GM15510 (cell line): ENCODE results near the gene SHPK.

ENCODE experiments used
- POLR2A ChIP-seq: IDR thresholded peaks from 3 replicates; pipeline ENCODE4 v1.6.1; 2011; ENCODE audit warnings: borderline replicate concordance; ENCODE audit not compliant: insufficient read length; ENCODE audit errors: extremely low read depth

The SHPK gene

DNA sequence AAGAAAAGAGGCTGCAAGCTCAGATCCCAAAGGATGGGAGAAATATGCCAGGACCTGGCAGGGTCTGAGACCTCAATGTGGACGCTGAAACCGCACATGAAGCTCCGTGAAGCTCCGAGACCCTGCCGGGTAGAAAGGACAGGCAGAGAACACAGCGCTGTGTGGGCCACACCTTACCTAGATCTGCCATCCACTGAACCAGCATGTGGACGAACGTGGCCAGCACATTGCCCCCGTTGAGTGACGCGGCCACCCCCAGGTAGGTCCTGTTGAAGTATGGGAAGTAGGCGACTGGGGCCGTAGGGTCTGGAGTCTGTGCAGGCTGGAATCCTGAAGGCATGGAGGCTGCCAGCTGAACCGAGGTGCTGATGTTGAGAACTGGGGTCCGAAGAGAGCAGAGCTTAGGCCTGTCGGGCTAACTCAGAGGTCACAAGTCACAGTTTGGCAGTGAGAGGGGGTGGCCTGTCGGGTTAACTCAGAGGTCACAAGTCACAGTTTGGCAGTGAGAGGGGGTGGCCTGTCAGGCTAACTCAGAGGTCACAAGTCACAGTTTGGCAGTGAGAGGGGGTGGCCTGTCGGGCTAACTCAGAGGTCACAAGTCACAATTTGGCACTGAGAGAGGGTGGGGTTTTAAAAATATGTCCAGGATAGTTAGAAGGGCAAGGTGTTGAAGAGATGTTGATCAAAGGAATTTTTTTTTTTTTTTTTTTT, 20.7 kb downstream of the SHPK start:
- no peak for TF ChIP-seq POLR2A

DNA sequence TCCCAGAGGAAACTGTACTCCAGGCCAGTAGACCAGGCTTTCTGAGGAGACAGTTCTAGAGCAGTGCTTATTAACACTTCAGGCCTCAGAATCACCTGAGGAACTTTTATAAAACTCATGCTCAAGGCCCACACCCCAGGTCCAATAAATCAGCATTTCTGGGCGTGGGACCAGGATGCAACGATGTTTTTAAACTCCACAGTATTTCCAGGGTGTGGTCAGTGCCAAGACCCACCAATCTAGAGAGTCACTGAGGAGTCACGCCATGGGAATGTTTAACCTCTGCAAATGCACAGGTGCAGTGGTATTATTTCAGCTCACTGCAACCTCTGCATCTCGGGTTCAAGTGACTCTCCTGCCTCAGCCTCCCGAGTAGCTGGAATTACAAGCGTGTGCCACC, 22.9 kb downstream of the SHPK start:
- TF ChIP-seq POLR2A: no peak

DNA sequence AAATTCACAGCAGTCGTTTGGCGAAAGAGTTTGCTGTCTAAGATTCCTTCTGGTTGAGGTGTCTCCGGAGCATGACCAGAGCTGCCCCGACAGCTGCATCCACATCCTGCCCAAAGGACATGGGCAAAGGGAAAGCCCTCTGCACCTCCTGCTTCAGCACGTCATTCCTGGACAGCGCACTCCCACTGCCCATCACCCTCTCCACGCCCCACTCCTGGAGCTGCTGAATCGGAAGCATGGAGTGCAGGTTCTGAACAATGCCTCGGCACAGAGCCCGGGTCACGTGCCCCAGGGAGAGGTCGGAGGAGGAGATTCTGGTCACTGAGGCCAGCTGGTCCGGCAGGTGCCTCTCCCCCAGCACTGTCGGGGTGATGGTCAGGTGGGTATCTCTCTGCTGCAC, 25.5 kb downstream of the SHPK start:
- TF ChIP-seq POLR2A: no peak

DNA sequence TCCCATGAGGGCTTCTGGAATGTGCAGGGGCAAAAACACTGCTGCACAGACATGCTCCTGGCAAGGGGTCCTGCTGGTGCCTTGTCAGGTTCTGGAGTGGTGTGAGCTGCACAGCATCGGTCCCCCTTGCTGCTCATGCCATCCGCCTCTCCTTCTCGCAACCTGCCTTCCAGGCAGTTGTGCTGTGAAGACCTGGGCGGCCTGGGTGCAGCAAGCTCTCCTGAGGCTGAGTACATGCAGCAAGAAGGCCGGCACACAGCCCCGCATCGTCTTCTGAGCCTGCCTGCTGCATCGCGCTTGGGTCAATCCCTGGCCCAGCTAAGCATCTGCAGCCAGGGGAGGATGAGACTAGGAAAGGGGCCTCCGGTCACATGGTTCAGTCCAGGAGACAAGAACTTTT, 26.4 kb downstream of the SHPK start:
- no peak for TF ChIP-seq POLR2A

DNA sequence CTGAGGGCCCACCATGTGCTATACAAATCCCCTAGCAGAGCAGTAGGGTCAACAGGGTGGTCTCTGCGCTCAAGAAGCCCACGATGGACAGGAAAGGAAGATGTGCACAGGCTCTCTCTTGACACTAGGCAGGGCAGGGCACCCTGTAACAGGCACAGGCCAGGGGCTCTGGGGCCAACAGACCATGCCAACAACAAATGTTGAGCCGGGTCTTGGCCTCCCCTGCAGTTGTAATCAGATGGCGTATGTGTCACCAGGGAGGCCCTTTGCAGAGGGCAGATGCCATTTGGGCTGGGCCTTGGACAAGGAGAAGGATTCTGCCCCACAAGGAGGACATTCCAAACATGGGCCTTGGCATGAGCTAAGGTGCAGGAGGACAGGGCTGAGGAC, 32.2 kb downstream of the SHPK start:
- no peak for TF ChIP-seq POLR2A

DNA sequence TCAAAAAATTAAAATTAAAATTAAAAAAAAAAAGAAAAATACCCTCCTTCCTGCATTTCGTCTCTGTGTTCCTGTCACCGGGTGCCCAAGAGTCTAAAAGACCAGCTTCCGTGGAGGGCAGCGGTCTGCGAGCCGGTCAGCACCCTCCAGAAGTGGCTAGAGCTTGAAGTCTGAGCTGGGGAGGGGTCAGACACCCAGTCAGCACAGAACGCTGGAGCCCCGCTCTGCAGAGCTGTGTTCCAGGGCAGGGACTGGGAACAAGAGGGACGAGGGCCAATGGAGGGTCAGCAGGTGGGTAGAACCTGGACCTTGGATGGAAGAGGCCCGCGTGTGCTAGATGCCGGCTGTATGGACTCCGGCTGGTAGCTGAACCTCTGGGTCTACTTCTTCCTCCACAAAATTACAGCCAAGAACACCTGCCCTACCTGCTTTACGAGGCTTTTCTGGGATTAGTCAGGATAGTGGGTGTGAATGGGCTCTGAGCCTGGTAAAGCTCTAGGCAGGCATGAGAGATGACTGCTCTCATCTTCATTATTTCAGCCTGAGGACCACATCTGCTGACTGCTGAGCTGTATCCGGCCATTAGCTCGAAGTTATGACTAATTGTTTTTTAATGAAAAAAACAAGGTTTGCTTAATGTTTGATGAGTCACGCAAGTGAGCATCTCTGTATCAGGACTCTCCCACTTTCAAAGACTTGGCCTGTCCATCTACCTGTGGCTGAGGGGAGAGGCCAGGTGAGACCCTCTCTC, 32.8 kb downstream of the SHPK start:
- TF ChIP-seq POLR2A: no peak

DNA sequence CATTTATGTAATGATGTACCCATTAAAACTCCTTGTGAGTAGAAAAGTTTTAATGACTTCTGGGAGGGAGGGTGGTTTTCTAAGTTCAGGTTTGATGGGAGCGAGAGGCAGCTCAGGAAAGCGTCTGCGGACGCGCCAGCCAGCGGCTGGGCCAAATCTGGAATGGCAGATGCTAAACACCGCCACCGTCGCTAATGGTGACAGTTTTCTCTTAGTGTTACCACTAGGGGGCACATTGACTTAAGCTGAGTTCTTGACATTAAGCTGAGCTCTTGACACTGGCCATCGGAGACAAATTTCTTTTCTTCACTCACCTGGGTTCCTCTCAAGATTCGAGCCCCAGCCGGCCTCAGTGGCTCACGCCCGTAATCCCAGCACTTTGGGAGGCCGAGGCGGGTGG, 33.6 kb downstream of the SHPK start:
- TF ChIP-seq POLR2A: no peak

DNA sequence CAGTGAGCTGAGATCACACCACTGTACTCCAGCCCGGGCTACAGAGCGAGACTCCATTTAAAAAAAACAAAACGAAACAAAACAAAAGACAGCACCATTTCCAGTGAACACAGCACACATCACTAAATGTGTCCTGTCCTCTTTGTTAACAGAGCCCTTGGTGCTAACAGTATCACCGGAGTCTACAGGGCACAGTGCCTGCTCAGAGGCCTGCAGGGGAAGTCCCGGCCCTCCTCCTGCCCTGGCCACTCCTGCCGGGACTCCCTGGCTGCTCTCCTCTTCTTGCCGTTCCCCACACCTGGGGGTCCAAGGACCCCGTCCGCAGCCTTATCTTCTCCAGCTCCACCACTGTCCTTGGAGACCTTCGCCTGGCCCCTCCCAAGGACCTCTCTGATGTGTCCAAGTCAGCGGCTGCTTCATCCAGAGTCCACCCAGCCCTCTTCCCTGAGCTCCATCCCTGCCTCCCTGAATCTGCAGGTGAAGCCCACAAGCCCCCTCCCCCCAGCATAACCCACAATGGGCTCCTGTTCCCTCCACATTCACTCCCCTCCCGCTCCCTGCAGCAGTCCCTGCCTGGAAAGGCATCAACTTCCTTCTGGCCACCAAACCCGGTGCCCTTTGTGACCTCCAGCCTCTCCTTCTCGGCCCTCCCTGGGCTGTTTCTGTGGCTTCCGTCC, 35.4 kb downstream of the SHPK start:
- TF ChIP-seq POLR2A: no peak

DNA sequence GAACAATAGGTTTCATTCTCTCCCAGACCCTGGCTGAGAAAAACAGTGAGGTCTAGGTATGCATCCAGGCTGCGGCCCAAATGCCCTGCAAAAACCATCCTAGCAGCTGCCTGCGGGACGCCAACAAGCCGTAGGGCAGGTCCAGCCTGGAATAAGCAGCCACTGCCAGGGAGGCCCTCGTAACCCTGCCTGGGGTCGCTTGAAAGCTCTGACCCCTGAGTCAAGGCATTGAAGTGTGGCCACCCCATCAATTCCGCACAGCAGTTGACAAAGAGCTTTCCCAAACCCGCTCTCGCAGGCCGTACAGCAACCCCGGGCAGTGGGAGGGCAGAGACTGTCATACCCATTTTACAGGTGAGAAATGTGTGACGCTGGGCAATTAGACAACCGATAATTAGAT, 38.0 kb downstream of the SHPK start:
- TF ChIP-seq POLR2A: no peak

DNA sequence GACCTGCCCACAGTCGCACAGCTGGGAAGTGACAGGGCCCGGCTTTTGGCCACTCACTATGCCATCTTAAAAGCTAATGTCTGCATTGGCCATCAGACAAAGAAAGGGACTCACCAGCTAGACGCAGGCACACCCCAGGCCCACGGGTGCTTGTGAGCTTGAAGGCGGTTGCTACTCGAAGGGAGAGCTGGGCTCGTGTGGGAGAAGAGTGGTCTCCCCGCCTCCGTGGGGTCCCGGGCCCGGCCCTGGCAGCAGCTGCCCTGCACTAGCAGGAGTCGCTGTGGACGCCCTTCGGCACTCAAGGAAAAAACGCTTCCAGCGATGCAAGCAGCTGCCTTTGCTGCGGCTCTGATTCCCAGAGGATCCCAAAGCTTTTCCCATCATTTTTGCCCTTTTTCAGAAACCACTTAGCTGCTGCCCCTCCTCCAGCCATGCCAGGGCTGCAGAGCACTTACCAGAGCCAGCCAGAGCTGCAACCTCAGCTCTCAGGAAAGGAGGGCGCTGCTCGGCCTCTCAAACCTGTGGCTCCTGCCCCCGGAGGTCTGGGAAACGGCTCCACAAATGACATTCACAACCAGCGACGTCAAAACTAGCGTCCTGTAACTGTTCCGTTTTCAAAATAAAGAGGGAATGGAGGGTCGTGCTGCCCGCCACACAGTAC, 39.1 kb downstream of the SHPK start:
- TF ChIP-seq POLR2A: no peak

DNA sequence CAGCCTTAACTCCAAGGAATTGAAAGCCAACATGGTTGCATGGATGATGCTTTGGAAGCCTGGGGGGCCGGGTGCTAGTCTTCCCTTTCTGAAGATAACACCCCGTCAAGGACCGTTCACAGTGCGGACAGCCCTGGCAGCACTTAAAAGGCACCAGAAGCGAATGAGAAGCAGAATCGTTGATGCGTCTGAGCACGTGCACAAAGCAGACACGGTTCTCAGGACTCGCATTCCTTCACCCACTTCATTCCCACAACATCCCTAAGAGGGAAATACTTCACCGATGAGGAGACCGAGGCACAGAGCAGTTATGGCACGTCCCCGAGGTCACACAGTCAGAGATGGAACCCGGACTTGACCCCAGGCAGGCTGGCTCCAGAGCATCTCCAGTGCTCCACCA, 41.1 kb downstream of the SHPK start:
- no peak for TF ChIP-seq POLR2A

DNA sequence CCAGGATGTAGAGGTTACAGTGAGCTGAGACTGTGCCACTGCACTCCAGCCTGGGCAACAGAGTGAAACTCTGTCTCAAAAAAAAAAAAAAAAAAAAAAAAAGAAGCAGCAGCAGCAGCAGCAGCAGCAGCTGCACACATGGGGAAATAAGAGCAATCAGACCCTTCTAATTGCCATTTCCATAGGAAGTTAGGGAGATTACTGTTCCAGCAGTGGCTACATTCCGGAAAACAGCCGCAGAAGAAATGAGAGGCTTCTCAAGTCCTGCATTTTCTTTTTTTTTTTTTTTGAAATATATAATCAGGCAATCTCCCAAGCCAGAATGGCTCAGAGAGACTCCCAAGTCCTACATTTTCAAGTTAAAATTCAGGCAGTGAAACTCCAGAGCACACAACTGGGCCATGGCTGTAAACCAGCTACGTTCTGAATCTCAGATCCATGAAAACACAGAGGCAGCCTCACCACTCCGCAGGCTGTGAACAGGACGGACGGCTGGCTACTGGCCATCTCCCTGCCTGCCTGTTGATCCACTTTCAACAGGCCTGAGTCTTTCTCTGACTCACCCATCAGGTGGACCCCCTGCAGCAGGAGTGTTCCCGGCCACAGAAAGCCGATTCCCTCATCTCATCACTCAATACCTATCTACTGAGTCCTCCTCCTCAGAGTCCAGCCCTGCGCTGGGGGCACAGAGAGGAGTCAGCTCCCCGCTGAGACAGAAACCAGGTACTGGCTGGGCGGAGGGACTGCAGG, 41.8 kb downstream of the SHPK start:
- TF ChIP-seq POLR2A: no peak

DNA sequence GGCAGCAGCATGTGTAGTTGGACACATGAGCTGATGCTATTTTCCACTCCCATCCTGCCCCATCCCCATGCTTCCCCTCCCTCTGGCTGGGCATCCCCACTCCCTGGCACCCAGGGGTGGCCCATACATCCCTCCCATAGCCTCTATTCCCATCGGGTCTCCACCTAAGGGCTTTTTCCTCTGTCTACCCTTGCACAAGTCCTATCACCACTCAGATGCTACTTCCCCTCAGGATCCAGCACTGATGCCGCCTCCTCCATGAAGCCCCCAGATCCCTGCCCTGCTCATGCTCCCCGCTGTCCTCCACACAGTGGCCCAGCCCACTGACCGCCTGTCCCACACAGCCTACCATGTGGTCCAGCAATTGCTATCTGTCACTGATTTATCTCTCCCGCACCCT, 42.7 kb downstream of the SHPK start:
- no peak for TF ChIP-seq POLR2A

DNA sequence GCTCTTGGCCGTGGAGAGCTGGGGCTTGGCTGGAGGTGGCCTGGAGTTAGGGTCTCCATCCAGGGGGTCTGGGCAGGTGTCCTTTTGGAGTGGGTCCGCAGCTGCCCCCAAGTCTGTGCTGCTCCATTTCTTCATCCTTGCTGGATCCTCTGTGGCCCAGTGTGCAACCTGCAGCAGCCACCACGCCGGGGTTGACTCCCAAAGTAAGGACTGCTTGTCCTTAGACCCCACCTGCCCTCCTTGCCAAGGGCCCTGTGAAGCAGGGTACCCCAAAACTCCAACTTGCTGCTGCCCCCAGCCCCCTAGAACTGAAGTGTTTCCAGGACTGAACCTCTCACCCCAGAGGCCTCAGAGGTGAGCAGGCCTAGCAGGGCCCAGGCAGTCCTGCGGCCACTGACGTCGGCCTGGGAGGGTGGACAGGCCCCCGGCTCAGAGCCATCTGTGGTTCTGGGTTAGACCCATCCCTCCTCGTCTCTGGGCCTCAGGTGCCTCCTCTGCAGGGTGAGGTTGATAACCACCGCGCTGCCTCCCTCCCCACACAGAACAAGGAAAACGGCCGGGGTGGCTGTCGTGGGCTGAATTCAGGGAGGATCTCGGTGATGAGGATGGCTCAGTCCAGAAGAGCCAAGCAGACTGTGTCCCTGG, 43.7 kb downstream of the SHPK start:
- TF ChIP-seq POLR2A: no peak

DNA sequence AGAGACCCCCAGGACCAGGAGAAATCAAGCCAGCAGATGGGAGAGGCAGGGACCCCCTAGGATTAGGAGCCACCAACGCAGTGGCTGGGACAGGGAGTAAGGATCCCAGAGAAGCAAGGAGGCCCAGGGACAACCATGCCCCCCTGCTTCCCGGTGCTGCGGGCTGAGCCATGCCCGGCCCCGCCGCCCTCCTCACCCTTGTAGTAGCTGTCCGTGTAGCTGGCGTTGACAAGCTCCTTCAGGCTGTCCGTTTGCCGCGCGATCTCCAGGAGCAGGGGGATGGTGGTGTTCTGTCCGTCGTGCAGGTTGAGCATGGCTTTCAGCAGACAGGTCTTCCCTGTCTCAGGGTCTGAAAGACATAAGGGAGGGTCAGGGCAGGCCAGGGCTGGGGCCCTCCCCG, 45.3 kb downstream of the SHPK start:
- no peak for TF ChIP-seq POLR2A

DNA sequence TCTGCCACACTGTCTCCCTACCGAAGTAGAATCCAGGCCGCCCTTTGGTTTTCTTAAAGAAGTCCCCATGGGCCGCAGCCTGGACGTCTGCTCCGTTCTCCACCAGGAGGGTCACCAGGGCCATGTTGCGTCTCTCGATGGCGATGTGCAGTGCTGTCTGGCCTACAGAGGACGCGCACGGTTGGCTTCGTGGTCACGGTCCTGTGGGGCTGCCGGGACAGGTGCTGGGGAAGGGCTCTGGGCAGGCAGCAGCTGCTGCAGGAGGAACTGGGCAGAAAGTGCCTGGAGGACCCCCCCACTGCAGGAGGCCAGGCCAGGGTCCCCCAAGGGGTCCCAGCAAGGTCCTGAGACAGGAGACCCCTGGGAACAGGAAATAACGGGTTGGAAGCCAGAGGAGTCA, 45.8 kb downstream of the SHPK start:
- no peak for TF ChIP-seq POLR2A
